Central memory CD8-positive, alpha-beta T cell (primary cell): Measurements from ENCODE around the gene STIM2.
"Not testable (repeated sequence)": the region's sequence is repeated elsewhere in the genome, so short reads cannot be mapped to it uniquely, and the experiment has no call there.

Source experiments
- ATAC-seq: fragments of 150-1000 bp; cut with Tn5 transposase; replicated peaks from 2 replicates; pipeline ENCODE4 v1.10.0; 2022; ENCODE audit warnings: mild to moderate bottlenecking, moderate FRiP score, moderate number of reproducible peaks; ENCODE audit not compliant: poor library complexity, severe bottlenecking; ENCODE audit errors: extremely low read depth
- DNase-seq, 2 donors: peaks; one replicate each; pipeline ENCODE4 v3.0.0; 2021; ENCODE audit warnings: low spot score in 2 of 2
- H3K27ac Mint-ChIP-seq: one replicate; pipeline ENCODE4 v1.8.0; 2022; ENCODE audit warnings: low read depth, mild to moderate bottlenecking, moderate library complexity, mixed read lengths
- H3K27me3 Mint-ChIP-seq: one replicate; pipeline ENCODE4 v1.8.0; 2022; ENCODE audit warnings: mixed read lengths
- H3K36me3 Mint-ChIP-seq: one replicate; pipeline ENCODE4 v1.8.0; 2022; ENCODE audit warnings: mild to moderate bottlenecking, moderate library complexity, mixed read lengths; ENCODE audit not compliant: insufficient read depth
- H3K4me1 Mint-ChIP-seq: one replicate; pipeline ENCODE4 v1.8.0; 2022; ENCODE audit warnings: mixed read lengths
- H3K4me3 Mint-ChIP-seq: one replicate; pipeline ENCODE4 v1.8.0; 2022; ENCODE audit warnings: mild to moderate bottlenecking, moderate library complexity, mixed read lengths
- H3K9me3 Mint-ChIP-seq: one replicate; pipeline ENCODE4 v1.8.0; 2022; ENCODE audit warnings: mixed read lengths

Gene STIM2

DNA sequence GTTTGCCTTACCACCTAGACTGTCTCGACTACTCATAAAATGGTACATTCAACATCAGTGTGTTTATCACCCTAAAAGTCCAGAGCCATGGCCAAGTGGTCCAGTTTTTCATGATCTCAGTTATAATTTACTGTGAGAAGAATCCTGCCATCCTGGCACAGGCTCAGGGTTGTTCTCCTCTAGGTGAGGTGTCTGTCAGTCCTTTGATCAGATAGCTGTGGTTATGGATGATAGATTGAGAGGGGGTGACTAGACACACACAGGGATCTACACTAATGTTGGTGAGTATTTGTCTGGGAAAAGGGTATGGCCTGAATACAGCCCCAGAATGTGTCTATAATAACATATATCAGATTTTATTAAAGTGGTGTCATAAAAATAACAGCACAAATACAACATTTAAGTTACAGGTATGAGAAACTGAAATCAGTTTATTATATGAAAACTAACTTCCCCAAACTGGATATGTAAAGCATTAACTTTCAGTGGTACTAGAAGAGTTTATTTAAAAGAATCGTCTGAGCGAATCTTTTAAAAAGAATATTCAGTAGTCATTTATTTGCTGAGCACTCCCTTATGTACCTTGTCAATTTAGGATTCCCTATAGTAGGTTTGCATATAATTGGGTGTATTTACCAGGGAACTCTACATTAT lies 93.3 kb downstream of the STIM2 start:
- Mint-ChIP-seq H3K9me3 (no peaks in the 10 kb centered on the region), H3K4me1 (peaks cover 27% of the 10 kb centered on the region), H3K27ac (peak overlapping the region; percentile 9), H3K36me3 (no peaks in the 10 kb centered on the region), H3K27me3 (no peaks in the 10 kb centered on the region), H3K4me3 (no peak overlapping the region)
- DNase-seq (no peak), ATAC-seq (no peak)

DNA sequence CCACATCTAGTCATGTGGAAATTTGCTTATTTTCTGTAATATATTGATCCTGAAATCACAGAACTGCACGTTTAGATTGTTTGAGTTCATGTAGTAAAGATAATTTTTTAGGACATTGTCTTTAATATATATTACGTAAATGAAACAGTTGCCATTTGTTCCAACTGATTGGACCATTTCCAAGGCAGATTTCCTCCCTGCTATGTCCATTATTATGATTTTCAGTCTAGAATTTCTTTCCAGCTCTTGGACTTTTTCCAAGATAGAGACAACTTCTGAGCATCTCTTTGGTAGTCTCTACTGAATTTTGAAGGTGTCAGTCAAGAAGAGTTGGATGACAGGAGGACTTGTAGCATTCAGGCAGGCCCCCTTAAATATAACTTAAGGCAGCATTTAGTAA lies 94.6 kb downstream of the STIM2 start:
- Mint-ChIP-seq H3K27me3 (no peaks in the 10 kb centered on the region), H3K4me1 (peaks cover 37% of the 10 kb centered on the region), H3K36me3 (peaks cover 5% of the 10 kb centered on the region), H3K27ac (no peak overlapping the region), H3K4me3 (no peak overlapping the region), H3K9me3 (no peaks in the 10 kb centered on the region)
- ATAC-seq (no peak), DNase-seq (no peak)

DNA sequence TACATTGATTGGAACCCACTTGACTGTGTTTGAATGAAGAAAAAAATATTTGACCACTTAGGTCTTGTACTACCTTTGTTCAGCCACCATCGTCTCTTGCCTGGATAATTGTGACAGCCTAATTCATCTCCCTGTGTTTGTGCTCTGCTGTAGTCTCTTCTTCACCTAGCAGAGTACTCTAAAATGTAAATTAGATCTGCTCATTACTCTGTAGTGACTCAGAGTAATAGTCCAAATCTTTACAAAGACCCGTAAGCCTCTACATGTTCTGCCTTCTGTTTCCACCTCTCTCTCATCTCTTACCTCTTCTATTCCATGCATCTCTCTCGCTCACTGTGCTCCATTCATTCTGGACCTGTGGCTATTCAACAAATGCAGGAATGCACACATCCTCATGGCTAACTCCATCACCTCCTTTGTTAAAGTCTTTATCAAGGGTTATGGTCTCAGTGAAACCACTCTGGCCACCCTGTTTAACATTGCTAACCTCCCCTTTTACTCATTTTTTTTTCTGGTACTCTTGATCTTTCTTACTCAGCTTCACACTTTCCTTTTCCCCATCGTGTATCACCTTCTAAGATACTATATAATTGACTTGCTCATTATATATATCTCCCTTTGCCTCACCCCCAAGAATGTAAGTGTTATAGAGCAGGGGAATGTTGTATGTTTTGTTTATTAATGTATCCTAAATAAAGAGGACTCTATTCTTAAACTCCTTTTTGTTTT lies 98.4 kb downstream of the STIM2 start:
- Mint-ChIP-seq H3K27me3 (no peaks in the 10 kb centered on the region), H3K4me1 (peaks cover 28% of the 10 kb centered on the region), H3K36me3 (peaks cover 6% of the 10 kb centered on the region), H3K27ac (peak overlapping the region; percentile 64), H3K9me3 (no peaks in the 10 kb centered on the region), H3K4me3 (no peak overlapping the region)
- no peak for ATAC-seq
- DNase-seq, result no peak

DNA sequence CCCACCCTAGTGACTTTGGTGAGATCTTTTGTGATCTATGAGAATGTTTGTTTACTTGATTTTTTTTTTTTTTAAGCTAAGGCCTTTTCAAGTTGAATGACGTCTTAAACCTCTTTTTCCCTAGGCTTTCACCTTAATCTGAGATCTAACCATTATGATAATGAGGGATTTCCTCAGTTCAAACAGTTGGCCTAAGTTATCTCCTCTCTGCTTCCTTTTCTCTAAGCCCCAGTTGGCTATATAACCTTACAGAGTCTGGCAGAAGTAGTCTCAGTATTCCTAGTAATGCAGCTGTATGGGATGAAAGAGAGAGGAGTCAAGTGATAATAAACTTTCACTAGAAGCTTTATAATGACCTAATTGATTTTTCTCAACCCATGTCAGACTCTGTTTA lies 99.0 kb downstream of the STIM2 start:
- ATAC-seq (no peak), DNase-seq (no peak)
- Mint-ChIP-seq H3K4me3 (no peak overlapping the region), H3K9me3 (no peaks in the 10 kb centered on the region), H3K27me3 (no peaks in the 10 kb centered on the region), H3K4me1 (peaks cover 34% of the 10 kb centered on the region), H3K36me3 (peaks cover 6% of the 10 kb centered on the region), H3K27ac (peak overlapping the region; percentile 64)

DNA sequence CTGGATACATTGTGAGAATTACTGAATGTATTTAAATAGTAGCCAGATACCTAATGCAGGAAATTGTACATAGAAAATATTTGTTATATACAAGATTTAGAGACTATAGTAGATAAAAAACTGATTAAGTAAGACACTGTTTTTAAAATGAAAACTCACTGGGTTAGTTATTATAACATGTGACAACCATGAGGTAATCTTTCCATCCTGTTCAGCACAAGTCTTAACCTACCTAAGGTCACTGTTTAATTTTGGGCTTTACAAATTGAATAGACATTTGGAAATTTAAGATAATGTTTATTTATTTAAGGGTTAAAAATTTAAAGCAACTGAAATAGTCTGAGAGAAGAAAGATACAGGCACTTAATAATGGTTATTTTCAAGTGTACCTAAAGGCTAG lies 102.1 kb downstream of the STIM2 start:
- no peaks in the 10 kb centered on the region for H3K27me3 Mint-ChIP-seq
- peaks cover 56% of the 10 kb centered on the region for H3K4me1 Mint-ChIP-seq
- H3K9me3 Mint-ChIP-seq, result no peaks in the 10 kb centered on the region
- ATAC-seq (no peak), DNase-seq (no peak)
- H3K36me3 Mint-ChIP-seq, result peaks cover 8% of the 10 kb centered on the region
- H3K4me3 Mint-ChIP-seq, result no peak overlapping the region
- no peak overlapping the region for H3K27ac Mint-ChIP-seq

DNA sequence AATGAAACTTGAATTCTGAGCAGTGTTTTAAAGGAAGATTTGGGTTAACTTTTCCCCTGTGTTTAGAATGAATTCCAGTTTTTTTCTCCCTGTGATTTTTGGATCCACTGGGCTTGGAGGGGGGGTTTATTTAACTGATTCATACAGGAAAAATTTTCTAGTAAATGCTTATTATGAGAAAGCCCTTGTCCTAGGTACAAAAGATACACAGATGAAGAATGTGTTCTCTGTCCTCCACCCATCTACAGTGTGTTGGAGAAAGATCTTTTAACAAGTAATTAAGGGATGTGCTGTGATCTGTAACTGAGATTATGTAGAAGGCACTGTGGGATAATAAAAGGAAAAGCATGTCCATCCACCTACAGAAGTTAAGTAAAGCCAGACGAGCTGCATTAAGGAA lies 103.9 kb downstream of the STIM2 start:
- H3K36me3 Mint-ChIP-seq, result peaks cover 5% of the 10 kb centered on the region
- no peaks in the 10 kb centered on the region for H3K27me3 Mint-ChIP-seq
- H3K4me3 Mint-ChIP-seq, result no peak overlapping the region
- DNase-seq, result no peak
- no peak for ATAC-seq
- H3K4me1 Mint-ChIP-seq, result peaks cover 61% of the 10 kb centered on the region
- H3K9me3 Mint-ChIP-seq, result no peaks in the 10 kb centered on the region
- H3K27ac Mint-ChIP-seq, result no peak overlapping the region

DNA sequence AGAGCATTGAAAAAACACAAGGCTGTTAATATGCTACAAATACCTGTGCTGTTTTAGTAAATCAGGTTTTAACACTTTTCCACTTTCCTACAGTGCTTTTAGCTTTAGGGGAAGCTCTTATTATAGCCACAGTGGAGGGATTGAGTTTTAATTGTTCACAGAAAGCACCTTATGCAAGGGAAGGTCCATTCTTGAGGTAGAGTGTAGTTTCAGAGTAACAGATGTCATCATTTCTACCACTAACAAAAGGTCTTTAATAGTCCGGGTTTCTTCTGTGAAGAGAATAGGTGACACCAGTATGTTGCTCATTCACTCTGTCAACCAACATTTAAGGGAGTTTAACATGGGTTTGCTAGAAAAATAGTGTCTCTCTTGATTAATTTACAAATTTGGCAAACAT lies 104.4 kb downstream of the STIM2 start:
- Mint-ChIP-seq H3K27me3 (no peaks in the 10 kb centered on the region), H3K36me3 (peaks cover 3% of the 10 kb centered on the region), H3K9me3 (no peaks in the 10 kb centered on the region), H3K4me1 (peaks cover 59% of the 10 kb centered on the region), H3K4me3 (no peak overlapping the region), H3K27ac (peak overlapping the region; percentile 16)
- no peak for ATAC-seq
- no peak for DNase-seq

DNA sequence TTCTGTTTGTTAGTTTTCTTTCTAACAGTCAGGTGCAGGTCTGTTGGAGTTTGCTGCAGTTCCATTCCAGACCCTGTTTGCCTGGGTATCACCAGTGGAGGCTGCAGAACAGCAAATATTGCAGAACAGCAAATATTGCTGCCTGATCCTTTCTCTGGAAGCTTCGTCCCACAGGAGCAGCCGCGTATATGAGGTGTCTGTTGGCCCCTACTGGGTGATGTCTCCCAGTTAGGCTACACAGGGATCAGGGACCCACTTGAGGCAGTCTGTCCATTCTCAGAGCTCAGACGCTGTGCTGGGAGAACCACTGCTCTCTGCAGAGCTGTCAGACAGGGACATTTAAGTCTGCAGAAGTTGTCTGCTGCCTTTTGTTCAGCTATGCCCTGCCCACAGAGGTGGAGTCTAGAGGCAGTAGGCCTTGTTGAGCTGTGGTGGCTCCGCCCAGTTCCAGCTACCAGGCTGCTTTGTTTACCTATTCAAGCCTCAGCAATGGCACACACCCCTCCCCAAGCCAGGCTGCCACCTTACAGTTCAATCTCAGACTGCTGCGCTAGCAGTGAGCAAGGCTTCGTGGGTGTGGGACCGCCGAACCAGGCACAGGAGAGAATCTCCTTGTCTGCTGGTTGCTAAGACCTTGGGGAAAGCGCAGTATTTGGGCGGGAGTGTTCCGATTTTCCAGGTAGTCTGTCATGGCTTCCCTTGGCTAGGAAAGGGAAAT lies 115.0 kb downstream of the STIM2 start:
- H3K9me3 Mint-ChIP-seq, H3K36me3 Mint-ChIP-seq, ATAC-seq, DNase-seq, H3K4me3 Mint-ChIP-seq, H3K27ac Mint-ChIP-seq, H3K27me3 Mint-ChIP-seq: not testable (repeated sequence)
- peaks cover 72% of the 10 kb centered on the region for H3K4me1 Mint-ChIP-seq

DNA sequence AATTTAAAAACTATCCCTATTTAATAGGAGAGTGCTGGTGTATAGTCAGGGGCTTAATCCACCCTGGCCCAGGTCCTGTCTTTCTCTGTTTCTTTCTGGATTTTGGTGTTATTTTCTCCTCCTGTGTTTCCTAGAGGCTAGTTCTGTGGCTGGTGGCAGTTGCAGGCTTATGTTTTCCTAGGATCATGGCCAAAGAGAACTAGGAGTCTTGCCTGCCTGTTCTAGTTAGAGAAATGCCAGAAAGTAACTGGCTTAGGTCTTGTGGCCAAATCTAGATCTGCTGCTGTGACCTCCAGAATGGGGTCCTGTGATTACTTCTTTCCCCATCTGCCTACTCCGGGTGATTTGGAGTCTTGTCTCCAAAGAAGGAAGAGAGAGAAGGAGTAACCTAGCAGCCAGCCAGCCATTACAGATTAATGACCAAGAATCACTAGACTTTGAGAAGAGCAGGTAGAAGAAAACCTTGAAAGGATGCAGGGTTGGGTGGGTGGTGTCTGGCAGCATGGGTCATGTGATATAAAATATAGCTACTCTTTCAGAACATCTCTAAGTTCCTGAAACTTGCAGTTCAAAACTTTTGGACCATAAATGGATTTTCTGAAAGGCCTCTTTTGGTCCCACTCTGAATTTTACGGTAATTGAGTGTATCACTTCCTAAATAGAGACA lies 117.9 kb downstream of the STIM2 start:
- H3K4me3 Mint-ChIP-seq, result no peak overlapping the region
- H3K4me1 Mint-ChIP-seq, result peaks cover 56% of the 10 kb centered on the region
- peaks cover 9% of the 10 kb centered on the region for H3K36me3 Mint-ChIP-seq
- DNase-seq (no peak), ATAC-seq (no peak)
- peak overlapping the region; percentile 4 for H3K27ac Mint-ChIP-seq
- no peaks in the 10 kb centered on the region for H3K9me3 Mint-ChIP-seq
- H3K27me3 Mint-ChIP-seq, result no peaks in the 10 kb centered on the region

DNA sequence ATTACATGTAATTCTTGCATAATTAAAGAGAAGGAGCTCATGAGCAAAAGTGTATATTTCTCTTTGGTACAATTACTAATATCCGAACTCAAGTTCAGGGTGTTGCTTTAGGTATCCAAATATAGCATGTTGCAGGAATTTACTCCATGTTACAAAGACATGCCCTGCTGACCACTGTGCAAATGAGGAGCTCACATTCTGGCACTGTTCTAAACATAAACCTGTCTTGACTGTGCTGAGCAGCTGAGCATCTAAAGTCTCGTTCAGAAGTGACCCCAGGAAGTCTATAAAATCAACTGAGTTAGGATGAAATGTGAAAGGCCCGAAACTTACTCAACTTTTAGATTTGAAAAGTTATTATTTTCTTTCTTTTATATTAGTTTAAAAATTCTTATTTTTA lies 124.3 kb downstream of the STIM2 start:
- Mint-ChIP-seq H3K9me3 (no peaks in the 10 kb centered on the region), H3K27ac (no peak overlapping the region), H3K36me3 (peaks cover 4% of the 10 kb centered on the region), H3K4me1 (peaks cover 40% of the 10 kb centered on the region), H3K4me3 (no peak overlapping the region), H3K27me3 (no peaks in the 10 kb centered on the region)
- ATAC-seq, result no peak
- DNase-seq, result no peak

DNA sequence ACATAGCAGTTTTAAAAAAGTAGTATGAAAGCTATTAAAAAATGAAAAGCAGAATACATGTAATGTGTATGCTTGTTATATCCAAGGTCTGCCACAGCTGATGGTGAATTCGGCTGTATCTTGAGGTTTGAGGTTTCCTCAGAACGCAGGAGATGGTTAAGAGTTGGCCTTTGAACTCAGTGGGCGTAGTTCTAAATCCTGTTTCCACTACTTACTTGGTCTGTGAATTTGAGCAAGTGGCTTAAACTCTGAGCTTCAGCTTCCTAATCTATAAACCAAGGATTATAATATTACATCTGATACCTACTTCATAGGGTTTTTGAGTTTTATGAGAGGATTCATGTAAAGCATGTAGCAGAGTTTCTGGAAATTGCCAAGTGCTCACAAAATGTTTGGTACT lies 125.2 kb downstream of the STIM2 start:
- DNase-seq (peak in 1 of 2 donors; percentile 23), ATAC-seq (peak; percentile 91)
- no peak overlapping the region for H3K4me3 Mint-ChIP-seq
- no peaks in the 10 kb centered on the region for H3K9me3 Mint-ChIP-seq
- H3K27ac Mint-ChIP-seq, result no peak overlapping the region
- H3K4me1 Mint-ChIP-seq, result peaks cover 45% of the 10 kb centered on the region
- H3K27me3 Mint-ChIP-seq, result no peaks in the 10 kb centered on the region
- peaks cover 4% of the 10 kb centered on the region for H3K36me3 Mint-ChIP-seq

DNA sequence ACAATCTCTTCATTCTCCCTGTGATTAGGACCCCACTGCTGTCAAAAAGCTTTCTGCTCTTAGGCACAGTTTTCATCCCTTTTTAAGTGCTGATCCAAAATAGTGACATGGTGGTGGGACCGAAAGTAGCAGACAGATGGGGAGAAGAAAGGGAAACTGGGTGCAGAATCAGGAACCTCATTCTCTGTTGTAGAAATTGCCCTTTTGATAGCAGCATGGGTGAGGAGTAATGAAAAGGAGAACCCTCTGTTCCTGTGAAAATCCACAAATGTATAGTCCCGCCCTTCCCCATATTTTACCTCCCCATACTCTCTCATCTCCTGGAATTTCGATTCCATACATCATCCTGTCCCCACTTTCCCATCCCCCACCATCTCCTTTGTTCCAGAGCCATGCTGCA lies 126.5 kb downstream of the STIM2 start:
- Mint-ChIP-seq H3K27me3 (no peaks in the 10 kb centered on the region), H3K27ac (no peak overlapping the region), H3K4me1 (peaks cover 46% of the 10 kb centered on the region), H3K36me3 (peaks cover 4% of the 10 kb centered on the region), H3K4me3 (no peak overlapping the region), H3K9me3 (no peaks in the 10 kb centered on the region)
- no peak for DNase-seq
- no peak for ATAC-seq
